ENCODE data around the gene ZC2HC1B.

GRCh38 chr6:143882401-143882930, 18.2 kb downstream of the ZC2HC1B start:
- TF ChIP-seq CTCF (IDR thresholded peaks at IDR 0.05; ENCODE audit: low read depth, low read length) = no peak
- TF ChIP-seq EZH2phosphoT487 (IDR thresholded peaks at IDR 0.05; ENCODE audit: low read depth) = no peak

Measured in OCI-LY3 (cell line).